ENCODE results near the gene DPYSL3. TPM values are rescaled to one million over a fixed set of nuclear protein-coding genes. Genes with fewer than 3 reads are reported as not detected.

DPYSL3 gene
- total and polyA plus RNA-seq, 4 donors, result 0.35 to 3.6 (median 1.7) TPM

DNA sequence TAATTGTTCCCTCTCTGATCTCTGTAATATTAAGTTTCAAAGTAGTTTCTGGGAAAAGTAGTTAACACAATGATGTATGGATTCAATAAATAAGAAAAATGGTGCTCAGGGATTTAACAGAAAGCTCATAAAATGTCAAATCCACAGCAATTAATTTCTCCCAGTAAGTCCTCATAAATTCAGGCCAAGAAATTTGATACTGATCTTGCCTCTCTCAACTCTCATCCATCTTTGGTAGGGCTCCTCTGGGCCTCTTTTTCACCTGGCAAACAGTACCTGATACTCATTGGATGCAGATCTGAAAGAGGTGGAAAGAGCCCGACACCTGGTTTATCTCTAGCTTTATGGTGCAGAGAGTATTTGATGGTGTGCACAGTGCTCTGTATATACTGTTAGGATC lies 168.9 kb downstream of the DPYSL3 start (continued):
- no peak for TF ChIP-seq CTCF (IDR thresholded peaks at IDR 0.05; ENCODE audit: low read depth, low read length, missing input control)

Small RNA genes within 50 kb of the gene (small RNA-seq; reads per million reads assigned to genes)
- gene AC011373.1, result not detected

Data from liver (tissue), 6 donors.